ENCODE results near the gene PCDHGA3. TPM values are rescaled to one million over a fixed set of nuclear protein-coding genes. Genes with fewer than 3 reads are reported as not detected.

PCDHGA3 gene
- total and polyA plus RNA-seq, 2 experiments from 2014 or later = 0.63 to 0.90 TPM

GRCh38 chr5:141342773-141343172, 856 bp upstream of the PCDHGA3 start:
- H3K27ac Mint-ChIP-seq = no peak overlapping the region
- H3K9me3 Mint-ChIP-seq = peaks cover 80% of the 10 kb centered on the region
- Histone ChIP-seq H3K27me3 (ENCODE audit: insufficient read depth) (no peaks in the 10 kb centered on the region), H3F3A (replicated peaks; ENCODE audit: low read depth) (no peaks in the 10 kb centered on the region), H3K27ac (ENCODE audit: low read depth) (no peak overlapping the region), H3K79me2 (replicated peaks; ENCODE audit: insufficient read depth) (no peaks in the 10 kb centered on the region), H4K20me1 (replicated peaks; ENCODE audit: insufficient read depth) (no peaks in the 10 kb centered on the region), H2AFZ (no peak overlapping the region), H3K4me3 (no peak overlapping the region), H3K4me2 (no peak overlapping the region), H3K9me2 (ENCODE audit: insufficient read depth) (no peaks in the 10 kb centered on the region), H3K4me1 (ENCODE audit: insufficient read depth) (no peaks in the 10 kb centered on the region), H3K36me3 (ENCODE audit: insufficient read depth) (no peaks in the 10 kb centered on the region)
- peaks cover 2% of the 10 kb centered on the region for H3K27me3 Mint-ChIP-seq (ENCODE audit: insufficient read depth, low read depth, poor library complexity)
- no peak for ATAC-seq
- H3K36me3 Mint-ChIP-seq (ENCODE audit: low read depth) = peaks cover 42% of the 10 kb centered on the region
- no peak for TF ChIP-seq EZH2 (IDR thresholded peaks at IDR 0.05; ENCODE audit: low read depth, unreplicated experiment)
- no peak for TF ChIP-seq CREB1 (CRISPR knock-in tag; IDR thresholded peaks at IDR 0.05; ENCODE audit: low read depth)
- no peak for TF ChIP-seq POLR2AphosphoS5 (IDR thresholded peaks at IDR 0.05; ENCODE audit: low read depth)
- TF ChIP-seq NANOG (IDR thresholded peaks at IDR 0.05; ENCODE audit: borderline replicate concordance) = no peak
- no peak for TF ChIP-seq STAT1 (IDR thresholded peaks at IDR 0.05; ENCODE audit: unreplicated experiment)
- no peak for TF ChIP-seq REST (IDR thresholded peaks at IDR 0.05; ENCODE audit: unreplicated experiment)
- no peak for TF ChIP-seq ZNF462 (CRISPR knock-in tag; IDR thresholded peaks at IDR 0.05)
- TF ChIP-seq CTCF (conservative IDR thresholded peaks at IDR 0.05; ENCODE audit: low read depth in 2 of 2) = no peak
- TF ChIP-seq ZNF331 (CRISPR knock-in tag; IDR thresholded peaks at IDR 0.05; ENCODE audit: low read depth) = no peak
- no peak for TF ChIP-seq ZNF114 (CRISPR knock-in tag; IDR thresholded peaks at IDR 0.05)
- TF ChIP-seq JUNB (IDR thresholded peaks at IDR 0.05; ENCODE audit: unreplicated experiment) = no peak
- no peak for TF ChIP-seq EZH2phosphoT487 (IDR thresholded peaks at IDR 0.05; ENCODE audit: unreplicated experiment)
- TF ChIP-seq, protein P1, sequence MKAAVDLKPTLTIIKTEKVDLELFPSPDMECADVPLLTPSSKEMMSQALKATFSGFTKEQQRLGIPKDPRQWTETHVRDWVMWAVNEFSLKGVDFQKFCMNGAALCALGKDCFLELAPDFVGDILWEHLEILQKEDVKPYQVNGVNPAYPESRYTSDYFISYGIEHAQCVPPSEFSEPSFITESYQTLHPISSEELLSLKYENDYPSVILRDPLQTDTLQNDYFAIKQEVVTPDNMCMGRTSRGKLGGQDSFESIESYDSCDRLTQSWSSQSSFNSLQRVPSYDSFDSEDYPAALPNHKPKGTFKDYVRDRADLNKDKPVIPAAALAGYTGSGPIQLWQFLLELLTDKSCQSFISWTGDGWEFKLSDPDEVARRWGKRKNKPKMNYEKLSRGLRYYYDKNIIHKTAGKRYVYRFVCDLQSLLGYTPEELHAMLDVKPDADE (IDR thresholded peaks at IDR 0.05) = no peak
- H3K4me1 Mint-ChIP-seq = no peaks in the 10 kb centered on the region; the same call in 2 of the 3 replicates
- DNase-seq (ENCODE audit: low spot score) = no peak
- no peak overlapping the region for H3K4me3 Mint-ChIP-seq

Measured in GM23338 (cell line).